Kidney epithelial cell (primary cell): ENCODE measurements around the gene DNAJB8. TPM values are rescaled to one million over a fixed set of nuclear protein-coding genes. Genes with fewer than 3 reads are reported as not detected.

Experiments
- DNase-seq: peaks from one replicate; pipeline ENCODE4 v3.0.0-alpha.2; 2010; ENCODE audit warnings: low read depth
- H3K27me3 ChIP-seq: 2 replicates; pipeline ENCODE4 v1.6.0; 2011; ENCODE audit warnings: low read length; ENCODE audit not compliant: control insufficient read depth, insufficient read depth
- H3K36me3 ChIP-seq: 2 replicates; pipeline ENCODE4 v1.5.1; 2011; ENCODE audit warnings: low read length; ENCODE audit not compliant: control insufficient read depth, insufficient read depth
- H3K4me3 ChIP-seq: 2 replicates; pipeline ENCODE4 v1.5.1; 2011; ENCODE audit warnings: low read depth, mild to moderate bottlenecking, control low read depth, low read length
- total RNA-seq: library from RNA; depleted of rRNA; stranded (reverse); fragments of >200 nt; gene quantifications from 2 replicates; pipeline ENCODE4 v1.2.3, GENCODE V29; 2015
- TF ChIP-seq, protein P1 (sequence below): IDR thresholded peaks from 2 replicates; pipeline ENCODE4 v1.5.1; 2011; ENCODE audit warnings: mild to moderate bottlenecking, moderate library complexity, low read length, control low read depth, inconsistent platforms; ENCODE audit not compliant: insufficient read depth, poor library complexity, severe bottlenecking

The DNAJB8 gene
- total RNA-seq, 1 donor from 2014 or later: not detected

DNA sequence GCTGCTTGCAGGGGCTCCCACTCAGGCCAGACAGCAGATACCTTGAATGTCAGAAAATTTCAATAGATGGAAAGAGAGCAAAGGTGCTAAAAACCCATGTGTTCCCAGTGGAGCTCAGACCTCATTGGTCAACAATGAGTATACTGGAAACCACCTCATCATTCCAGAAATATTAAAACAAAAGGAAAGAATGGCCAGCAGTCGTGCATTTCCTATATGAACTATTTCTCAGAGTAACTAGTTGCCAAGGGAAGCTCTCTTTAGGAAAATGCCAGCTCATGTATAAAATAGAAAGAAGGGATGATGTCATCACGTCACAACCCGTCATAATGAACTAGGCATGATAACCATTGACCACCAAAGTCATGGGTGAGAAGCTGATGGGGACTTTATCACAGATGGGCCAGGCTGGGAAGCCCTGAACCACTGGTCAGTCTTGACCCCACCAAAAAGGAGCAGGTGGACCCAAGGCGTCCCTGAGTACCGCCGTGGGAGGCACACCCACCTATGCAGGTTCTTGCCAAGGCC, 17.5 kb downstream of the DNAJB8 start:
- Histone ChIP-seq H3K36me3 (no peaks in the 10 kb centered on the region), H3K4me3 (no peak overlapping the region), H3K27me3 (peaks cover 5% of the 10 kb centered on the region)
- TF ChIP-seq, protein P1, sequence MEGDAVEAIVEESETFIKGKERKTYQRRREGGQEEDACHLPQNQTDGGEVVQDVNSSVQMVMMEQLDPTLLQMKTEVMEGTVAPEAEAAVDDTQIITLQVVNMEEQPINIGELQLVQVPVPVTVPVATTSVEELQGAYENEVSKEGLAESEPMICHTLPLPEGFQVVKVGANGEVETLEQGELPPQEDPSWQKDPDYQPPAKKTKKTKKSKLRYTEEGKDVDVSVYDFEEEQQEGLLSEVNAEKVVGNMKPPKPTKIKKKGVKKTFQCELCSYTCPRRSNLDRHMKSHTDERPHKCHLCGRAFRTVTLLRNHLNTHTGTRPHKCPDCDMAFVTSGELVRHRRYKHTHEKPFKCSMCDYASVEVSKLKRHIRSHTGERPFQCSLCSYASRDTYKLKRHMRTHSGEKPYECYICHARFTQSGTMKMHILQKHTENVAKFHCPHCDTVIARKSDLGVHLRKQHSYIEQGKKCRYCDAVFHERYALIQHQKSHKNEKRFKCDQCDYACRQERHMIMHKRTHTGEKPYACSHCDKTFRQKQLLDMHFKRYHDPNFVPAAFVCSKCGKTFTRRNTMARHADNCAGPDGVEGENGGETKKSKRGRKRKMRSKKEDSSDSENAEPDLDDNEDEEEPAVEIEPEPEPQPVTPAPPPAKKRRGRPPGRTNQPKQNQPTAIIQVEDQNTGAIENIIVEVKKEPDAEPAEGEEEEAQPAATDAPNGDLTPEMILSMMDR: no peak
- no peak for DNase-seq

DNA sequence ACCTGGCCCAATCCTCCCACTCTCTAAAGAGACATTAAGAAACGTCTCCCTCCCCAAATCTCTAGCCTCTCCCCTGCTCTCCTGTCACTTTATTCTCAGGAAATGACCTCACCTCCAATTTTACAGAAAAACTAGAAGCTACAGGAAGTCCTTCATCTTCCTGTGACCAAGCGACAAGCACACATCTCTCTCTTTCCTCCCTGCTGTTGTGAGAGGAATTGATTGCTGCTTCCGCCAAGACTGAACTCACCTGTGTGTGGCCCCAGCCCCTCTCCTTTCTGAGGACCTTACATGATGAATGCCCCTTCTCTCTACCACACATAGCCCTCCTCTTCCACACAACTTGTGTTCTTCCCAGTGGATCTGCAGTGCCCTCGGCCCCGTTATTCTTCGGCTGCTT, 18.2 kb downstream of the DNAJB8 start:
- Histone ChIP-seq H3K27me3 (peaks cover 5% of the 10 kb centered on the region), H3K36me3 (no peaks in the 10 kb centered on the region), H3K4me3 (no peak overlapping the region)
- TF ChIP-seq, protein P1: no peak
- no peak for DNase-seq

DNA sequence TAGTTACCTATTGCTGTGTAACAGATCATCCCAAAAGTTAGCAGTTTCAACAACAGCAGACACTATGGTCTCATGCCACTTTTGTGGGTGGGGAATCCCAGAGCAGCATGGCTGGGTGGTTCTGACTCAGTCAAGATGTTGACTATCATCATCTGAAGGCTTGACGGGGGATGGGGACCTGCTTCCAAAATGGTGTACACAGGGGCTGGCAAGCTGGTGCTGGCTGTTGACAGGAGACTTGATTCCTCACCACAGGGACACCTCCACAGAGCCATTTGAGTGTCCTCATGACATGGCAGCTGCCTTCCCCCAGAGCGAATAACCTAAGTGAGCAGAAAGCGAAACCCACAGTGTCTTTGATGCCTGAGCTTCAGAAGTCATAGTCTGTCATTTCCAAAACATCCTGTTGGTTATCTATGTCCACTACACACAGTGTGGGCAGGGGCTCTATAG, 19.1 kb downstream of the DNAJB8 start:
- no peaks in the 10 kb centered on the region for H3K36me3 ChIP-seq
- DNase-seq: no peak

DNA sequence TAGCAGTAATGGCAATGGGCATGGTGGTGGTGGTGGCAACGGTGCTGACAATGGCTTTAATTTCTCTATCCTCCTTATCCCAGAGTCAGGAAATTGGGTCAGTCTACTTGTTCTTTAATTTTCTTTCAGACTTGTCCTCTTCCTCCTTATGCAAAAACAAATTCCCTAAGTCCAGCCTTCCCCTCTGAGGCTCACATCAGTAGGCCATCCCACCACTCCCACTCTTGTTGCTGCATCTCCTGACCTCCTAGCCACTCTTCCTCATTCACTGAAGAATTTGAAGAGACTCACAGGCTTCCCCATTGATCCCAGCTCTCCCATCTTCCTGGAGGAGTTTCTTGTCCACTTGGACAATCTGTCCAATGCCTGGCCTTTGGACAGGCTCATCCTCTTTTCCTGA, 19.9 kb downstream of the DNAJB8 start:
- TF ChIP-seq, protein P1: no peak
- peaks cover 9% of the 10 kb centered on the region for H3K27me3 ChIP-seq
- H3K4me3 ChIP-seq: no peak overlapping the region
- DNase-seq: no peak
- no peaks in the 10 kb centered on the region for H3K36me3 ChIP-seq

More for the DNA sequence above, 19.1 kb downstream of the DNAJB8 start:
- Histone ChIP-seq H3K4me3 (no peak overlapping the region), H3K27me3 (peaks cover 7% of the 10 kb centered on the region)
- TF ChIP-seq, protein P1: no peak

DNA sequence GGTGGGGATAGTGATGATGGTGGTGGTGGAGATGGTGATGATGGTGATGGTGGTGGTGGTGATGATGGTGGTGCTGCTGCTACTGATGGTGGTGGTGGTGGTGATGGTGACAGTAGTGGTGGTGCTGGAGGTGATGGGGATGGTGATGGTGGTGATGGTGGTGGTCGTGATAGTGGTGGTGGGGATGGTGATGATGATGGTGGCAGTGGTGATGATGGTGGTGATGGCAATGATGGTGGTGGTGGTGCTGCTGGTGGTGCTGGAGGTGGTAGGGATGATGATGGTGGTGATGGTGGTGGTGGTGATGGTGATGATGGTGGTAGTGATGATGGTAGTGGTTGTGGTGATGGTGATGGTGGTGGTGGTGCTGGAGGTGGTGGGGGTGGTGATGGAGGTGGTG, 21.3 kb downstream of the DNAJB8 start:
- TF ChIP-seq, protein P1: no peak
- Histone ChIP-seq H3K27me3 (peaks cover 12% of the 10 kb centered on the region), H3K4me3 (no peak overlapping the region), H3K36me3 (no peaks in the 10 kb centered on the region)
- DNase-seq: no peak

DNA sequence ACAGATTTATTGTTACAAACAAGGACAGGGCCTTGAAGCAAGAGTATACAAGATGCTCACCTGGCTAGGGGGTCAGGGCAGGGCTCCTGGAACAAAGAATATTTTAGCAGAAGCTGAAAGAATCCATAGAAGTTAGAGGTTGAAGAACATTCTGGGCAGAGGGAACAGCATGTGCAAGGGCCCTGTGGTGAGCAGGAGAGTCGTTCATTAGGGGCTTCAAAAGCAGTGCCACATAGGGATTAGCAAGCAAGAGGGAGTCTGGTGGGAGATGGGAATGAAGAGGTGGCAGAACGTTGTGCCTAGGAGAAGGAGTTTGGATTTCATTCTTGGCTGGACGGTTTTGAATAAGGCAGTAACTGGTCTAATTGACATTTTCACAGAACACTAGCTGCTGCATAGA, 22.9 kb downstream of the DNAJB8 start:
- TF ChIP-seq, protein P1: no peak
- Histone ChIP-seq H3K27me3 (peaks cover 21% of the 10 kb centered on the region), H3K4me3 (no peak overlapping the region), H3K36me3 (no peaks in the 10 kb centered on the region)
- DNase-seq: no peak
